Ovary (tissue), 3 donors: Measurements from ENCODE around the gene COX6A1.

Source experiments
- CTCF ChIP-seq, 3 donors: fragments of 450-650 bp in 2 of 3; fragments of 200-600 bp in 1 of 3; IDR thresholded peaks; one replicate each; pipeline versions ENCODE4 v1.5.1 to v1.8.0; 2016 to 2022; ENCODE audit warnings: antibody characterized with exemption in 3 of 3, mild to moderate bottlenecking in 1 of 3
- EP300 ChIP-seq: sonication (generic); formaldehyde crosslinking; IDR thresholded peaks from one replicate; pipeline ENCODE4 v1.6.1; 2017; ENCODE audit warnings: antibody characterized with exemption
- POLR2A ChIP-seq: fragments of 450-650 bp; IDR thresholded peaks from one replicate; pipeline ENCODE4 v1.6.1; 2017; ENCODE audit warnings: antibody characterized with exemption, mild to moderate bottlenecking, moderate library complexity
- donor health status: DM: no; HTN: no; CAD: no.

GRCh38 chr12:120472521-120472920, 34.6 kb downstream of the COX6A1 start:
- no peak for TF ChIP-seq POLR2A
- no peak for TF ChIP-seq CTCF (IDR thresholded peaks at IDR 0.05)
- TF ChIP-seq EP300 = no peak
